Measurements from ENCODE around the gene PPP1R9A.

- TF ChIP-seq CTCF (conservative IDR thresholded peaks at IDR 0.05; ENCODE audit: low read length) (no peak), EZH2phosphoT487 (IDR thresholded peaks at IDR 0.05; ENCODE audit: borderline replicate concordance) (no peak)
These were observed 97.3 kb downstream of the PPP1R9A start for GRCh38 chr7:95004618-95005247.
